HG03097 (cell line): ENCODE results near the gene CRYAA.

ENCODE experiments used
- ATAC-seq: cut with Tn5 transposase; IDR thresholded peaks from one replicate; pipeline ENCODE4 v1.9.1; 2021; ENCODE audit not compliant: unreplicated experiment, low FRiP score

CRYAA gene

GRCh38 chr21:43198376-43198775 lies 29.6 kb downstream of the CRYAA start:
- no peak for ATAC-seq

- no peak for ATAC-seq
These were observed 32.7 kb downstream of the CRYAA start for GRCh38 chr21:43201491-43201890.

- no peak for ATAC-seq
These were observed 34.8 kb downstream of the CRYAA start for GRCh38 chr21:43203591-43203990.

- ATAC-seq, result no peak
These were observed 35.8 kb downstream of the CRYAA start for GRCh38 chr21:43204638-43205037.

GRCh38 chr21:43206231-43207042 lies 37.6 kb downstream of the CRYAA start:
- no peak for ATAC-seq

- ATAC-seq, result no peak
These were observed 38.2 kb downstream of the CRYAA start for GRCh38 chr21:43207043-43207315.

GRCh38 chr21:43207868-43208267 lies 39.1 kb downstream of the CRYAA start:
- no peak for ATAC-seq

- ATAC-seq, result no peak
These were observed 39.9 kb downstream of the CRYAA start for GRCh38 chr21:43208561-43209332.

GRCh38 chr21:43209575-43210453 lies 41.0 kb downstream of the CRYAA start:
- ATAC-seq, result no peak

GRCh38 chr21:43210454-43211071 lies 41.8 kb downstream of the CRYAA start:
- ATAC-seq, result no peak

GRCh38 chr21:43211072-43211759 lies 42.4 kb downstream of the CRYAA start:
- ATAC-seq, result no peak

- ATAC-seq, result no peak
These were observed 42.9 kb downstream of the CRYAA start for GRCh38 chr21:43211760-43212115.
